PC-3 (cell line): Measurements from ENCODE around the gene MINDY1. TPM values are rescaled to one million over a fixed set of nuclear protein-coding genes. Genes with fewer than 3 reads are reported as not detected.
A peak's percentile ranks its signal among the peaks of the same experiment; 100 is the strongest.

ENCODE experiments used
- ATAC-seq: fragments of 200-7000 bp; cut with Tn5 transposase; 2 replicates; pipeline ENCODE4 v1.9.1; 2020; ENCODE audit warnings: mild to moderate bottlenecking, moderate library complexity
- BruUV-seq: library from RNA; stranded (reverse); fragments of 400-500 nt; replicated peaks from 2 replicates; lab custom pipeline; 2021; lab: Mats Ljungman, UMichigan
- CTCF ChIA-PET: fragments of 300-600 bp; sonication (Branson Sonifier 250); formaldehyde crosslinking; loops from one replicate; lab custom pipeline; 2022; ENCODE audit warnings: antibody characterized with exemption; lab: Charles Lee
- POLR2A ChIA-PET: fragments of 300-600 bp; sonication (Branson Sonifier 250); formaldehyde crosslinking; loops from one replicate; lab custom pipeline; 2022; ENCODE audit warnings: antibody characterized with exemption; ENCODE audit not compliant: unreplicated experiment; lab: Charles Lee
- DNase-seq: peaks from one replicate; pipeline ENCODE4 v3.0.0-alpha.2; 2015
- H2AFZ ChIP-seq: fragments of 300-600 bp; sonication (generic); 2 replicates; pipeline ENCODE4 v1.6.0; 2016; ENCODE audit warnings: antibody characterized with exemption, low read length
- H3F3A ChIP-seq: fragments of 300-600 bp; sonication (generic); one replicate; pipeline ENCODE4 v1.6.0; 2017; ENCODE audit warnings: antibody characterized with exemption, low read length, control low read depth, mild to moderate bottlenecking; ENCODE audit not compliant: unreplicated experiment
- H3K27ac ChIP-seq: fragments of 300-600 bp; sonication (generic); 2 replicates; pipeline ENCODE4 v1.5.1; 2016; ENCODE audit warnings: mild to moderate bottlenecking, low read length
- H3K27me3 ChIP-seq: fragments of 300-600 bp; sonication (generic); 2 replicates; pipeline ENCODE4 v1.6.1; 2016; ENCODE audit warnings: low read length, mixed read lengths
- H3K36me3 ChIP-seq: fragments of 300-600 bp; sonication (generic); 2 replicates; pipeline ENCODE4 v1.6.1; 2016; ENCODE audit warnings: low read depth, mixed run types, low read length, mixed read lengths
- H3K4me1 ChIP-seq: fragments of 300-600 bp; sonication (generic); 2 replicates; pipeline ENCODE4 v1.5.1; 2016; ENCODE audit warnings: low read length; ENCODE audit not compliant: insufficient read depth
- H3K4me2 ChIP-seq: fragments of 300-600 bp; sonication (generic); 2 replicates; pipeline ENCODE4 v1.6.0; 2016; ENCODE audit warnings: low read length
- H3K4me3 ChIP-seq: fragments of 300-600 bp; sonication (generic); 2 replicates; pipeline ENCODE4 v1.5.1; 2016; ENCODE audit warnings: mild to moderate bottlenecking, low read length, mixed read lengths
- H3K79me2 ChIP-seq: fragments of 300-600 bp; sonication (generic); 2 replicates; pipeline ENCODE4 v1.6.1; 2017; ENCODE audit warnings: low read length, mixed read lengths
- H3K9ac ChIP-seq: fragments of 300-600 bp; sonication (generic); 2 replicates; pipeline ENCODE4 v1.6.0; 2016; ENCODE audit warnings: mild to moderate bottlenecking, low read length
- H3K9me2 ChIP-seq: fragments of 300-600 bp; sonication (generic); replicated peaks from 2 replicates; pipeline ENCODE4 v1.6.1; 2016; ENCODE audit warnings: mixed run types, low read length, mixed read lengths
- H3K9me3 ChIP-seq: fragments of 300-600 bp; sonication (generic); 2 replicates; pipeline ENCODE4 v1.6.1; 2016; ENCODE audit warnings: low read length, mixed read lengths
- H4K20me1 ChIP-seq: fragments of 300-600 bp; sonication (generic); 2 replicates; pipeline ENCODE4 v1.6.1; 2016; ENCODE audit warnings: low read length, mixed read lengths
- EZH2 ChIP-seq: fragments of 300-600 bp; sonication (generic); IDR thresholded peaks from one replicate; pipeline ENCODE4 v1.6.1; 2017; ENCODE audit warnings: antibody characterized with exemption, mild to moderate bottlenecking, low read length; ENCODE audit not compliant: unreplicated experiment
- EZH2phosphoT487 ChIP-seq: fragments of 300-600 bp; sonication (generic); IDR thresholded peaks from 2 replicates; pipeline ENCODE4 v1.6.1; 2018; ENCODE audit warnings: mild to moderate bottlenecking, antibody characterized with exemption, low read length, borderline replicate concordance
- intact Hi-C: fragments of 100-400 bp; cut with micrococcal nuclease; formaldehyde crosslinking; loops from 2 replicates; pipeline ENCODE4 v1.9.0; 2023
- total RNA-seq: library from RNA; depleted of rRNA; stranded (reverse); fragments of >200 nt; gene quantifications from 2 replicates; pipeline ENCODE4 v1.2.3, GENCODE V29; 2014
- TF ChIP-seq, protein P1 (sequence below): fragments of 300-600 bp; sonication (generic); conservative IDR thresholded peaks from 2 replicates; pipeline ENCODE4 v1.5.1; 2017; ENCODE audit warnings: antibody characterized with exemption, low read depth, mild to moderate bottlenecking, low read length

Gene MINDY1
- total RNA-seq, 1 experiment from 2014 or later: 6.3 TPM

- H3K9ac ChIP-seq: no peak overlapping the region
- H3K4me1 ChIP-seq: no peaks in the 10 kb centered on the region
- no peak for ATAC-seq
- peaks cover 43% of the 10 kb centered on the region for H3K36me3 ChIP-seq
- no peaks in the 10 kb centered on the region for H3K79me2 ChIP-seq
- DNase-seq: no peak
- BruUV-seq: no TSS peak
- TF ChIP-seq, protein P1, sequence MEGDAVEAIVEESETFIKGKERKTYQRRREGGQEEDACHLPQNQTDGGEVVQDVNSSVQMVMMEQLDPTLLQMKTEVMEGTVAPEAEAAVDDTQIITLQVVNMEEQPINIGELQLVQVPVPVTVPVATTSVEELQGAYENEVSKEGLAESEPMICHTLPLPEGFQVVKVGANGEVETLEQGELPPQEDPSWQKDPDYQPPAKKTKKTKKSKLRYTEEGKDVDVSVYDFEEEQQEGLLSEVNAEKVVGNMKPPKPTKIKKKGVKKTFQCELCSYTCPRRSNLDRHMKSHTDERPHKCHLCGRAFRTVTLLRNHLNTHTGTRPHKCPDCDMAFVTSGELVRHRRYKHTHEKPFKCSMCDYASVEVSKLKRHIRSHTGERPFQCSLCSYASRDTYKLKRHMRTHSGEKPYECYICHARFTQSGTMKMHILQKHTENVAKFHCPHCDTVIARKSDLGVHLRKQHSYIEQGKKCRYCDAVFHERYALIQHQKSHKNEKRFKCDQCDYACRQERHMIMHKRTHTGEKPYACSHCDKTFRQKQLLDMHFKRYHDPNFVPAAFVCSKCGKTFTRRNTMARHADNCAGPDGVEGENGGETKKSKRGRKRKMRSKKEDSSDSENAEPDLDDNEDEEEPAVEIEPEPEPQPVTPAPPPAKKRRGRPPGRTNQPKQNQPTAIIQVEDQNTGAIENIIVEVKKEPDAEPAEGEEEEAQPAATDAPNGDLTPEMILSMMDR: no peak
- TF ChIP-seq EZH2phosphoT487 (no peak), EZH2 (no peak)
- H3K4me3 ChIP-seq: no peak overlapping the region
- H3K9me2 ChIP-seq: no peaks in the 10 kb centered on the region
- H3K27me3 ChIP-seq: no peaks in the 10 kb centered on the region
- intact Hi-C loops: no loop called here
- H3F3A ChIP-seq: no peaks in the 10 kb centered on the region
- H4K20me1 ChIP-seq: no peaks in the 10 kb centered on the region
- no peak overlapping the region for H3K27ac ChIP-seq
- ChIA-PET CTCF (no interaction called here), POLR2A (interaction anchor here (0.6 kb wide), 1 partner anchor 230 kb away, joined by 3 read pairs; the partner anchor contains the start of gene VPS72)
- H2AFZ ChIP-seq: no peak overlapping the region
- no peaks in the 10 kb centered on the region for H3K9me3 ChIP-seq
- H3K4me2 ChIP-seq: no peak overlapping the region
Measured at GRCh38 chr1:150960646-150961045, 46.1 kb downstream of the MINDY1 start.

DNA sequence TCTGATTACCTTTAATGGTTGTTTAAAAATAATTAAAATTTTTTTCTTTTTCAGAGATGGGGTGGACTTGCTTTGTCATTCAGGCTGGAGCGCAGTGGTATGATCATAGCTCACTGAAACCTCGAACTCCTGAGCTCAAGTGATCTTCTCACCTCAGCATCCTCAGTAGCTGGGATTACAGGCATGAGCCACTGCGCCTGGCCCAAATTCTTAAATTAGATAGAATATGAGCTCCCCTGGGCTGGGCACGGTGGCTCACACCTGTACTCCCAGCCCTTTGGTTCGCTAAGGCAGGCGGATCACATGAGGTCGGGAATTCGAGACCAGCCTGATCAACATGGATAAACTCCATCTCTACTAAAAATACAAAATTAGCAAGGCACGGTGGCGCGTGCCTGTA, 49.0 kb downstream of the MINDY1 start:
- intact Hi-C loops: loop anchor here (1.0 to 2.0 kb wide), 2 partner anchors 13 to 22 kb away; no protein-coding TSS in a partner anchor

DNA sequence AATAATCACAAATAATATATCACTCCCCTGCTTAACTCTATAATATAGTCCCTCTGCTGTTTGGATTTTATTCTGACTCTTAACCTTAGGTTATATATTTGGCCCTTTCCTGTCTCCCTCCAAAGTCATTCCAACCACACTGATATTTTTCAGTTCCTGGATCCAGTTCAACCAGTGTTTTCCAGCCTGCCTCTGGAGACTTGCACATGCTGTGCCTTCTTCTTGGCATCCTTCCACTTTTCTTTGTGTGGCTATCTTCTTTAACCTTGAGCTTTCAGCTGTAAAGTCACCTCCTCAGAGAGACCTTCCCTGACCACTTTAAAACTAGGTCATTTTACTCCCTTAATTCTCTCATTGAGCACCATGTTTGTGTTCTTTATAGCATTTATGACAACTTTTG, 51.4 kb downstream of the MINDY1 start:
- ChIA-PET POLR2A (no interaction called here), CTCF (no interaction called here)
- no peaks in the 10 kb centered on the region for H3K4me1 ChIP-seq
- ATAC-seq (no peak), DNase-seq (no peak)
- no peaks in the 10 kb centered on the region for H3K9me3 ChIP-seq
- no peaks in the 10 kb centered on the region for H3K79me2 ChIP-seq
- H4K20me1 ChIP-seq: no peaks in the 10 kb centered on the region
- H3K9ac ChIP-seq: no peak overlapping the region
- H3K4me3 ChIP-seq: no peak overlapping the region
- no TSS peak for BruUV-seq
- no peak overlapping the region for H3K27ac ChIP-seq
- intact Hi-C loops: no loop called here
- TF ChIP-seq, protein P1: no peak
- no peak for TF ChIP-seq EZH2phosphoT487
- no peak for TF ChIP-seq EZH2
- H3K9me2 ChIP-seq: no peaks in the 10 kb centered on the region
- H3K4me2 ChIP-seq: no peak overlapping the region
- H2AFZ ChIP-seq: no peak overlapping the region
- H3K27me3 ChIP-seq: no peaks in the 10 kb centered on the region
- H3K36me3 ChIP-seq: peaks cover 28% of the 10 kb centered on the region
- H3F3A ChIP-seq: no peaks in the 10 kb centered on the region

More for the DNA sequence above, 49.0 kb downstream of the MINDY1 start:
- H3K36me3 ChIP-seq: peaks cover 27% of the 10 kb centered on the region
- no peak overlapping the region for H3K4me2 ChIP-seq
- peak; percentile 24; the same call in 1 of the 2 replicates for ATAC-seq
- DNase-seq: no peak
- H4K20me1 ChIP-seq: no peaks in the 10 kb centered on the region
- TF ChIP-seq EZH2: no peak
- TF ChIP-seq, protein P1: no peak
- no peak for TF ChIP-seq EZH2phosphoT487
- ChIA-PET POLR2A (interaction anchor here (0.6 to 0.7 kb wide), 5 partner anchors 11 to 464 kb away, joined by 3 to 13 read pairs (median 4); no protein-coding TSS in a partner anchor), CTCF (interaction anchor here (0.9 to 1.4 kb wide), 3 partner anchors 38 to 100 kb away, joined by 5 to 9 read pairs (median 8); partner anchors contain the start of gene MINDY1)
- no peak overlapping the region for H3K4me3 ChIP-seq
- no peaks in the 10 kb centered on the region for H3K79me2 ChIP-seq
- no peak overlapping the region for H2AFZ ChIP-seq
- no peaks in the 10 kb centered on the region for H3K9me3 ChIP-seq
- no TSS peak for BruUV-seq
- H3K9ac ChIP-seq: no peak overlapping the region
- H3K4me1 ChIP-seq: no peaks in the 10 kb centered on the region
- no peaks in the 10 kb centered on the region for H3K27me3 ChIP-seq
- H3K9me2 ChIP-seq: no peaks in the 10 kb centered on the region
- H3K27ac ChIP-seq: no peak overlapping the region
- no peaks in the 10 kb centered on the region for H3F3A ChIP-seq
